NCI-H2227 (cell line): Measurements from ENCODE around the gene GPANK1.

Experiments
- DNase-seq: peaks from one replicate; lab custom pipeline; 2025; ENCODE audit not compliant: unreplicated experiment; lab: John Stamatoyannopoulos, UW

The GPANK1 gene

DNA sequence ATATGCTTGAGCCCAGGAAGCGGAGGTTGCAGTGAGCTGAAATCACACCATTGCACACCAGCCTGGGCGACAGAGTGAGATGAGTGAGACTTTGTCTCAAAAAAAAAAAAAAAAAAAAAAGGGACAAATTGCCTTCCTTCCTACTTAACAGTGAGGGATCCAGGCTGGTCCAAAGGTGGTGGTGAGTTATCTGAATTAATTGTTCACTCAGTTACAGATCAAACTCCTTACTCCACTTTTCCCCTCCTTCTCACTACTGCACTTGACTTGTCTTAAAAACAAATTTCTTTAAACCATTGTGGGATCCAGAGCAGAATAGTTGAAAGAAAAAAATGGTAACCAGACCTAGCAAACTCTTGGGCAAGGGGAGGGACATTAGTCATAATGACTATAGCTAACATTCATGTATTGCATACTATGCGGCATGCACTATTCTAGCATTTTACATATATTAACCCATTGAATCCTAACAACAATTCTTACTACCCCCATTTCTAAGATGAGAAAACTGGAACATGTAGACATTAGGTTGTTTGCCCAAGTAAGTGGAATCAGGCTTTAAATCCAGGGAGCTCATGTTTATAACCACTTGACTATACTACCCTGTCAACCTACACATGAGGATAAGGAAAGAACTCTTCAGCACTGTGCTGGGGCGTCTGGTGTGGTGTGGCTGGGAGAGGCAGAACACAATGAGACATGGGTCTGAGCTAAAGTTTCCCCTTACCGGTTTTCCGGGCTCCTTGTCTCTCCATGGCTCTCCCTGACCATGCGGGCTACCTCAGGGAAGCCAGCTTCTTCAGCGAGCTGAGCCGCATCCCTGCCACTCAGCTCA lies 1.5 kb downstream of the GPANK1 start:
- no peak for DNase-seq

DNA sequence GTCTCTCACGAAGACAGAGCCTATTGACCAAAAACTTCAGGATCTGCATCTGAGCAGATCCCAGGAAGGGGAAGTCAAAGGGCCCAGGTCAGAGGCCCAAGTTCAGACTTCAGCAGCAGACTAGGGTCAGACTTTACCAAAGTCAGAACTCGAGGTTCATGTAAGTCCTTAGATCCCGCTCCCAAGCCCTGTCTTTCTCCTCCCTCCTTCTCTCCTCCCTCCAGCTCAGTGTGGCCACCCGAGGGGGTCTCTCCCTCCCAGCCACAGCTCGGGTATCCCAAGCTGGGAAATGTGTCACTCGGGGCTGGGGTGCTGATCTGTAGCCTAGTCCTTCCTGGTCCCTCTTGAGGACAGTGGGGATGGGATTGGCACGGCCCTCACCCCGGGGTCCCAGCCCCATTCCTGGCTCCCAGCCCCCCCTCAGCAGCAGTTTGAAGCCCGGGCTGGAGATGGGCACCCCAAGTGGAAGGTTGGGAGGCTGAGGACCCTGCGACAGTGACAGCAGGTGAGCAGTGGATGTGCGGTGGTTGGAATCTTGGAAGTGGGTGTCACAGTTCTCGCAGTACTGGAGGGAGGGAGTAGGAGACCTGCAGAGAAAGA lies 2.6 kb downstream of the GPANK1 start:
- no peak for DNase-seq

DNA sequence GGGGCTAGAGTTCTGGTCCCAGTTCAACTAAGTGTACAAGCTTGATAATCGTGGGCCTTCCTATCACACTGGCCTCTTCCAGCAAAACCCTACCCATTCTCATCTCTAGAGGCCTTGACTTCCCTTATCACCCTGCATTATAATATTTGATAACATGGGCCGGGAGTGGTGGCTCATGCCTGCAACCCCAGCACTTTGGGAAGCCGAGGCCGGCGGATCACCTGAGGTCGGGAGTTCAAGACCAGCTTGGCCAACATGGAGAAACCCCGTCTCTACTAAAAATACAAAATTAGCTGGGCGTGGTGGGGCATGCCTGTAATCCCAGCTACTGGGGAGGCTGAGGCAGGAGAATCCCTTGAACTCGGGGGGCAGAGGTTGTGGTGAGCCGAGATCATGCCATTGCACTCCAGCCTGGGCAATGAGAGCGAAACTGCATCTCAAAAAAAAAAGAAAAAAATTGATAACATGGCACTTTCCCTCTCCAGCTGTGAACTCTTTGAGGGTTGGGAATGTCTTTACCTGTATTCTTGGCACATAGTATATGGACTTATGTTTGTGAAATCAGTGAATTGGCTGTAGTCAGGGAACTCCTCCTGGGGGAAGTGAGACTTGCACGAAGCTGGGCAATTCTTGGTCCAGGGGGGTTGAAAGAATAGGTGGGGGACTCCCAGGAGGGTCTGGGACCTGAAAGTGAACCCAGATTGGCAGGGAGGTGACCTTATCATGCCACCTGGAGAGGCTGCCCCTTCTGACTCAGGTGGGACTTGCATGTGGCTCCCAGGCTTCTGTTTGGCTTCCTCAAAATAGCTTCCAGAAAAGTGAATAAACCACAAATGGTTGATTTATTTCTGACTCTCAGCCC lies 3.3 kb downstream of the GPANK1 start:
- DNase-seq, result no peak

DNA sequence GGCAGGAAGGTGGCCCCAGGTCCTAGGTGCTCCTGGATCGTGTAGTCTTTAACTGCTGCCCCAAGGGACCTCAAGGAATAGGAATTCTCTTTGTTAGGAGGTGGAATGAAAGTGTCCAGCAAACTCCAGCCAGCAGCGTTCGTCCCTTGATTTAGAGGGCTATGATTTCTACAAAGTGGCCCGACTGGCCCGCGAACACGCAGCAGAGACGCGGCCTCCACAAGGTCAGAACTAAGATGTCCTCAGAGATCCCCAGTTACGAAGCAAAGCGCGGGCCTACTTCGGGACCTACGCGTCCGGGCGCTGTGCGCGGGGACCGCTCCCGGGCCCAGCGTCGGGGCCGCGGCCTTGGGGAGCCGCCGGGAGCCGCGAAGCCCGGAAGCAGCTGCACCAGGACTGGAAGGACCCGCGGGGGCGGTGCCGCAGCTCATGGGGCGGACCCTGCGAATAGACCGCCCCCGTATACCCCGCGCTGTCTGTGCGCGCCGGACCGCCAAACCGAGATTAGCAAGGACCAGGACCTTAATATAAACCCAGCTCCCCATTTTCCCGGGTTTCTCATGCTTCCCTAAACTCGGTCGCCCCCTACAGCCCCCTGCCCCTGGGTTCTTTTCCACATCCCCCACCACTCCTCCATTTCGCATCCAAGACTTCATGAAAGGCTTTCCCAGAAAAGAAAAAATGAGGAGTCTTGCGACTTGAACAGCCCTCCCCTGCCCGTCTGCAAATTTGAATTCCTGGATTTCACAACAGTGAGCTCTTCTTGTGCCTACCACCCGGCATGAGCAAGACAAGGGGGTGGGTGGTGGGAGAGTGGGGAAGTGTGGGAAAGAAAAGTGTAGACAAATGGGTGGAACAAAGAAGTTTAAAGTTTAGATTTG lies 4.2 kb downstream of the GPANK1 start, which contains the start of gene C6orf47:
TSS of gene C6orf47 (minus strand) at position 398 of the 881 bp plus-strand sequence. CDS start 831 bp downstream, outside the sequence.
- peak; percentile 91 for DNase-seq

DNA sequence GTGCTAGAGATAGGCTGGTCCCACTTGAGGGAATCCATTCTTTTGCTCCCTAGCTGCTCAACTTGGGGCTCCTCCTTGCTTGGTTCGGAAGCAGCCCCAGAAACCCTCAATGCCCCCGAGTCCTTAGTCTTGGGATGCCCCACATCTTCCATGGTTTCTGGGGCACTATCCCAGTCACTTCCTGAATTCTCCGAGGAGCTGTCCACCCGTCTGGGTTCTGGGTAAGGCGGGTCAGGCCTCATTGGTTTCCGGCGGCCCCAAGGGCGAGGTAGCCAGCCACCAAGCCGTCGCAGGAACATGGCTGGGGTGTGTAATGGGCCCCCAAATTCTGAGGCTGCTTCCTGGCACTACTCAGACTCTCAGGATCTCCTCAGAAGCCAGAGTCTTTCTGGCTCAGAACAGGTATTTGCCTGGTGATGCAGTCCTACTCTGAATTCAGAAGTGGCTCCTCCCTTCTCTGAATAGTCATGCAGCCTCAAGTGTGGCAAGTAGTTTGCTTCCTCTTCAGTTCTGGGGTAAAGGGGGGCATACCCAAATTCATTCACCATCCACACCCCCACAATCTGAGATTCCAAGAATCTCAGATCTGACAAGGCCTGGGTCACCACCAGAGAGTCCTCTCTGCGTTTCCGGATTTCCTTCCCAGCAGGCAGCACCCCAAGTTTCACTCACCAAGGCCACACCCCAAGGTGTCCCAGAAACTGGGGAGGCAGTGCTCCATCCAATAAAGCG lies 5.0 kb downstream of the GPANK1 start:
- no peak for DNase-seq

DNA sequence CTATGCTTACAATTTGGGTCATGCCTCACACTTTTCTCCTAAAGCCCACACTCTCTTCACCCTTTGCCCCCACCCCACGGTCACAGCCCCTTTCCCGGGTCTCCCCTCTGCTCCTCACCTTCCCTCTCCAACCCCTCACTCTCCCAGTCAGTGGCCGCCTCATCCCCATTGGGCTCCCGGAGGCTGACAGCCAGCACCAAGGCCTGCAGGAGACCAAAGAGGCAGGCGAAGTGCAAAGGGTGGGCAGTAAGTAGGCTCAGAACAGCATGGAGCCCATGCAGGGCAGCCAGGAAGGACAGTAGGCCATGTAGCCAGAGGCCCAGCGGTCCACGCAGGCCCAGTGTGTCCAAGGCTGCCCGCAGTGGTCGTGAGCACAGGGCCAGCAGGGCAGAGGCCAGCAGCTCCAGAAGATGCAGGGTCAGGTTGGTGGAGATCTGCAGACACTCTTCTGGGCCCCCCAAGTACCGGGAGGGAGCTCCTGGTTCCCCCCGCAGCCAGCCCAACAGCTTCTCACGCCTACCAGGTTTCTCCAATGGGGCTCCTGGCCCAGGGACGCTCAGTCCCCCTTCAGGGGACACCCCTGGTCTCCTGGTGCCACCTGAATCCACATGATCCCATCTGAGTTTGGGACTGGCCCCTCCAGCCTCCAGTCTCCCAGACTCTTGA lies 5.7 kb downstream of the GPANK1 start:
- no peak for DNase-seq

DNA sequence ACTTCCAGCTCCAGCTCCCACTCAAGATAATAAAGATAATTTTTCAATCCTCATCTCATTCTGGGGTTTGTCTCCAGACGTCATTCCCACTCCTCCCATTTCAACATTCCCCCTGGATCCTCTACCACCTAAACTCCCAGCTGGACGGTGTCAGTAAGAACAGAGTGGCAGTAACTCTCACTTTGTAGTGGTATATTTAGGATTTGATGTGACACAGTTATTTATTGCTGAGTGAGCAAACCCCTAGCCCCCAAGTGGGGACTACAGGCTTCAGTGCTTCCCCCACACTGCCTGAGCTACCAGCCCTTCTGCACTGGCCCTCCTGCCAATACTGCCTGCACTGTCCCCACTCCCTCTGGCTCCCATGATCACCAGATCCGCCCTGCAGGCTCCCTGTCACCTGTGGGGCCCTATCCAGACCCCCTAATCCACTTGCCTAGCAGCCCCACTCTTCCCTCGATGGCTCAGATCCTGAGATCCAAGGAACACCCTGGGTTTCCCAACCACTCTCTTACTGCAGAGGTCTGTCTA lies 6.6 kb downstream of the GPANK1 start:
- DNase-seq, result no peak

DNA sequence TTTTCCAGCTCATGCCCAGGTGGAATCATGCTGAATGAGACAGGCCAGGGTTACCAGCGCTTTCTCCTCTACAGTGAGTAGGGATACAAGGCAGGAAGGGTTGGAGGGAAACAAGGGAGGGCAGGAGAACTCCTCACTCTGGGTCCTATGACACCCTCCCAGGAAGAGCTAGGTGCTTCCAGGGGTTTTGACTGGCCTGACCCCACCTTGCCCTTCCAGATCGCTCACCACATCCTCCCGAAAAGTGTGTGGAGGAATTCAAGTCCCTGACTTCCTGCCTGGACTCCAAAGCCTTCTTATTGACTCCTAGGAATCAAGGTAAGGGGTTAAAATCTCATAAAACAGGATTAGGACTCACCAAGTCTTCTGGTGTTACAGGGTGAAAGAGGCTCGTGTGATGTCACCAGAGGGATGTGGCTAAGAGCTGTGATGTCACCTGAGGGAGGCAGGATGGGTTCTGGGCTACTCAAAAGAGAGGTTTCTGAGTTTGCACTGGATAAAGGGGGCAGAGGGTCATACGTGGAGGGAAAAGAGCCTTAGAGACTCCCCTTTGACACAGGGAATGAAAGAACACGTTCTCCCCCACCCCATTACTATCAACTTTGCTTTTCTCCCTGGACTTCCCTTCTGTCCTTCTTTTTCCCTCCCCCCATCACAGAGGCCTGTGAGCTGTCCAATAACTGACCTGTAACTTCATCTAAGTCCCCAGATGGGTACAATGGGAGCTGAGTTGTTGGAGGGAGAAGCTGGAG lies 7.2 kb downstream of the GPANK1 start:
- no peak for DNase-seq

DNA sequence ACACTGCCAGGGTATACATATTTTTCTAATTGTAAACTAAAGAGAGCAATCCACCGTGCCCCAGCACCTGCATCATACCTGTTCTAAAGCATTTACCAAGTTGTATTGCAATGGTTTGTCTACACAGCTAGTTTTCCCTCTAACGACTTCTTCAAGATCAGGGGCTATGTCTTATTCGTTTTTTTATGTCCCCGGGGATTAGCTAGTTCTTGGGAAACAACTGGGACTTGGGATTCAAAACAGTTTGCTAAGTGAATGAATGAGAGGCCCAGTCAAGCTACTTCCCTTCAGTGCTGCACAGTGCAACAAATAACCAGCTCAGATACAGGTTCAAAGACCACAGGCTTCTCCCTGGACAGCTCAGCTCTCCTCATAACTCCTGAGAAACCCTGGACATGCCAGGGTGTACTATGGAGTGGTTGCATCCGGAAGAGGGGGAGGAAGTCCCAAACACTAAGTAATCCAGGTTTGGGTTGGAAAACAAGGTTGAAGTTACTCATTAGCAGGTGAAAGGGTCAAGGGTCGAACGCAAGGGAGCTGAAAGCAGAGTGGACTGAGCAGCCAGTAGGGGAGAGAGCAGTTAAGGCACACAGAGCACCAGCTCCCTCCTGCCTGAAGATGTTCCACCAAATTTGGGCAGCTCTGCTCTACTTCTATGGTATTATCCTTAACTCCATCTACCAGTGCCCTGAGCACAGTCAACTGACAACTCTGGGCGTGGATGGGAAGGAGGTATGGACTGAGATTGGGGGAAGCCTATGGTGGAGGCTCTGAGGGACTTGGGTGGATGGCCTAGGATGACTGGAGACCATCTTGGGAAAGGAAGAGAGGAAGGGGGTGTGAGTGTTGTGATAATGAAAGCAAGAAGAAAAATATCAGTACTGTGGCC lies 9.2 kb downstream of the GPANK1 start, which contains the start of gene APOM:
TSS of gene APOM (plus strand) at position 546 of the 889 bp plus-strand sequence. CDS start at position 619, 73 bp downstream.
- no peak for DNase-seq

DNA sequence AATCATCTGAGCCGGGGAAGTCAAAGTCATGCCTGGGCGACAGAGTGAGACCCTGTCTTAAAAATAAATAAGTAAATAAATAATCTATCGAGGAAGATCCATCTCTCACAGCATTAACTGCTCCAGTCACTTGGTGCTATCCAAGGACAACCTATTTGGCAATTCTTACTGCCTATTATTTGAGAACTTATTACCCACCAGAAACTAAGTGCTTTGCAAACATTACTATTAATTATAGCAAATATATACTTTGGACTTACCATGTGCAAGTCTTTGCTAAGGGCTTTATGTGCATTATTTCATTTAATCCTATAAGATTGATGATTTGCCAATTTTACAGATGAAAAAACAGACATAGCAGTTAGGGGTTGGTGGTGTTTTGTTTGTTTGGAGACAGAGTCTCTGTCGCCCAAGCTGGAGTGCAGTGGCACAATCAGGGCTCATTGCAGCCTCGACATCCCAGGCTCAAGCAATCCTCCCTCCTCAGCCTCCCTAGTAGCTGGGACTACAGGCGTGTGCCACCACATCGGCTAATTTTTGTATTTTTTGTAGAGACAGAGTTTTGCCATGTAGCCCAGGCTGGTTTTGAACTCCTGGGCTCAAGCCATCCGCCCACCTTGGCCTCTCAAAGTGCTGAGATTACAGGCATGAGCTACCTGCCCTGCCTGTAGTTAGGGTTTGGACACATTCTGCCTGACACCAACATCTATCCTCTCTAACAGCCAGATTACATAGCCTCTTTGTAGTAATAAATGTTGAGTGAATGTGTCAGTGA lies 10.0 kb downstream of the GPANK1 start:
- no peak for DNase-seq

DNA sequence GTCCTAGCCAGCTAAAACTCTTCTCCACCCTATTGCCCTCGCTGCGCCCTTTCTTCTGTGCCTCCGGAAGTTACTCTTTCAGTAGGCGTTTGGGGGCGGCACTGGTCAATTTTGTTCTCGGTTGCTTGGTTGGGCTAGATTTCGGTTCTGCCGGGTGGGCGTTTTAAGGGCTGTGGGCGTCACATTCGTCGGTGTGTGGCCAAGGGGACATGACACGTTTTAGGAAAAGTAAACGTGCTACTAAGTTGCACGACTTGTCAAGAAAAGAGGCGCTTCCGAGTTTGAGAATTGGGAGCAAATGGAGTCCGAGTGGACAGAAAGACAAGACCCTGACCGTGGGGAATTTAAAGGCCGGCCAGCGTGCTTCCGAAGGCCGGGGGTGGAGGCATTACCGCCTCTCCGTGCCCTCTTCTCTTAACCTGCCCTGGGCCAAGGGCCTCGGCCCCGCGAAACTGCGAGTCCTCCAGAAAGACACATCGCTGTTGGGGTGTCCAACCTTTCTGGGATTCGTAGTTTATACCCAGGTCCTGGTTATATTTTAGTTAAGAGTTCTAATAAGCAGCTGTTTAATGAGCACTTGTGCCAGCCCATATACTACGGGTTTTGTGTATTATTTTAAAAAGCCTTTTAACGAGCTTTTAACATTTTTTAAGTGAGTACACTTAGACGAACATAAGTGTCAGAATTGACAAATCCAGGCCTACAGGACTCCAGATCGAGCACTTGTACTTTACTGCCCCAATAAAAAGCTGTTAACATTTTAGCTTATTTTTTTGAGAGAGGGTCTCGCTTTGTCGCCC lies 11.7 kb downstream of the GPANK1 start:
- DNase-seq, result peak; percentile 98

DNA sequence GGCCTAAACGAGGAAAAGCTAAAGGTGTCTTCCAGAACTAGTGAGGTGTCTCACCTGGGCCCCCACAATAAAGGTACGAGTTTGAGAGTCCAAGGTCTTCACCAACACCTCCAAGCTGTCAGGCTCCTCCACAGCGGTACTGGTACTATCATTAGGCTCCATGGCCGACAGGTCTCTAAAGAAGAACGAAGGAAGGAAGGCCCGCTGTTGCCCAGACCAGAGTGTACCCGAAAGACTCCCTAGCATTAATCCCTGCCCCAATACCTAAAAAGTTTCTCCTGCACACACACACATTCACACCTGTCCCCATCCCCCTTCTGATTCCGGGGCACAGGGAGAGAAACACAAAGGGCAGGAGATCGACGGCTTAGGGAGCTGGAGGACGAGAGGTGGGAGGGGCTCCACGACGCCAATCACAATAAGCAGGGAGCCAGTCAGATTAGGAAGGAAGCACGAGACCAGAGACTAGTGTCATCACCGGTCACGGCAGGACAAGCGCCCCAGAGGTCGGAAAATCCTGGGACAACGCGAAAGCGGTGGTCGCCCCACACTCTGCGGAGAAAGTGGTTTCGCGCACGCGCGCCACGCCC lies 13.1 kb downstream of the GPANK1 start:
- DNase-seq, result peak; percentile 92

DNA sequence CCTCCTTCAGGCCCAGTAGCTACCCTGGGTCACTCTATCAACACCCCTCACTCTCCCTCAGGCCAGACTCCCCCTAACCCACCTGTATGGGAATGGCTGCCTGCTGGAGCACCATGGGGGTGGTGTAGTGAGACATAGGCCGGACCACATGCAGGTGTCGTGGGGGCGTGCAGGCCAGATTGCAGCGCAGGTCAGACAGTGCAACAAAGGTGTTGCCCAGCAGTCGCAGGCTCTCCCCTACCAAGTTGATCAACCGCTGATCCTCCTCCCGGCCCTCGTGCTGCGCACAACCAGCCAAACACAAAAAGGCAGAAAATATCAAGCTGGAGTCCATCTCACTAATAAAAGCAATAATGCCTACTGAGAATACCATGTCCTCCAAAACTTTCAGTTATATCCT lies 19.5 kb downstream of the GPANK1 start:
- no peak for DNase-seq

DNA sequence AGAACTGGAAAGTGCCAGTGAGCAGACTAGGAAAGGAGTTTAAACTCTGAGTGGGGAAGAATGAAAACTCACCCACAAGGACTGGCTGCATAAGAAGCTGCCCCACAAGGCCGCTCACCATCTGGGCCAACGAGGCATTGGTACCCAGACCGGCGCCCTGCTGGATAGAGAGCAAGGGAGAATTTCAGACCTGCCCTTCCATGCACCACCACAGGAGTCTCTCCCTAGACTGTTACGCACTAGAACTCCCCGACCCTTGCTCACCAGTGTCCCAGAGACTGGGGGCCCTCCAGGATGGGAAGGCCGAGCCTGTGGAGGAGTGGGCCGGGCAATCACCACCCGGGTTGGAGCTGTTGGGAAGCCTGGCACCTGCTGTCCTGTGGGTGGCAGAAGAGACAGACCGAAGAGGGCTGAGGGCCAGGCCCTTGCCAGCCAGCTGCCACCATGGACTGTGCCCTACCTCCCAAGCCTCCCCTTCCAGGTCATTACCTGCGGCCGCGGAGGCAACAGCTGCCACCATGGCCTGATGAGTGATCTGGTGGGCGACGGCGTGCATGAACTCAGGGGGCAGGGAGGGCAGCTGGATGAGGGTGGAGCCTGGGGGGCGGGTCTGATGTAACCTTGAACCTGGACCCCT lies 20.9 kb downstream of the GPANK1 start:
- no peak for DNase-seq
